HTERT RPE-1 (cell line): ENCODE data around the gene SIGMAR1.
"Not testable (repeated sequence)": the region's sequence is repeated elsewhere in the genome, so short reads cannot be mapped to it uniquely, and the experiment has no call there.

Experiments used
- in situ Hi-C: fragments of 300-500 bp; cut with MboI; formaldehyde crosslinking; loops from 4 replicates; pipeline ENCODE4 v1.14.3; 2020; ENCODE audit warnings: low sequenced_read_pairs

SIGMAR1 gene

DNA sequence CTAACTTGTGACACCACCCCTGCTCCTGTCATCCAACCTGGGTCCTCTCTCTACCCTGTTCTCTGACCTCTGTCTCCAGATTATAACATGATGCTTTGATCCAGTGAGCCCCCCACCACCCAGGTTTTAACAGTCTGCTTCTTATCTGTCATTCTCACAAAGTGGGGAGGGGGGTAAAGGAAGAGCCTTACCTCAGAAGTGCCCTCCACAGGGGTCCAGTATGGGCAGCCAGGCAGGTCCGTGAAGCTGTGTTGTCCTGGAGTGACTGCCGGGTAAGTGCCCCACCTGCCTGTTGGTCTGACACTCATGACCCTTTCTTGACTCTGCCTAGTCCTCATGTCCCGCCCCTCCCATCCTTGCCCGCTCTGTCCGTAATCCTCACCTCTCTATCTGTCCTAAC lies 17.8 kb upstream of the SIGMAR1 start:
- in situ Hi-C loops: no loop called here

DNA sequence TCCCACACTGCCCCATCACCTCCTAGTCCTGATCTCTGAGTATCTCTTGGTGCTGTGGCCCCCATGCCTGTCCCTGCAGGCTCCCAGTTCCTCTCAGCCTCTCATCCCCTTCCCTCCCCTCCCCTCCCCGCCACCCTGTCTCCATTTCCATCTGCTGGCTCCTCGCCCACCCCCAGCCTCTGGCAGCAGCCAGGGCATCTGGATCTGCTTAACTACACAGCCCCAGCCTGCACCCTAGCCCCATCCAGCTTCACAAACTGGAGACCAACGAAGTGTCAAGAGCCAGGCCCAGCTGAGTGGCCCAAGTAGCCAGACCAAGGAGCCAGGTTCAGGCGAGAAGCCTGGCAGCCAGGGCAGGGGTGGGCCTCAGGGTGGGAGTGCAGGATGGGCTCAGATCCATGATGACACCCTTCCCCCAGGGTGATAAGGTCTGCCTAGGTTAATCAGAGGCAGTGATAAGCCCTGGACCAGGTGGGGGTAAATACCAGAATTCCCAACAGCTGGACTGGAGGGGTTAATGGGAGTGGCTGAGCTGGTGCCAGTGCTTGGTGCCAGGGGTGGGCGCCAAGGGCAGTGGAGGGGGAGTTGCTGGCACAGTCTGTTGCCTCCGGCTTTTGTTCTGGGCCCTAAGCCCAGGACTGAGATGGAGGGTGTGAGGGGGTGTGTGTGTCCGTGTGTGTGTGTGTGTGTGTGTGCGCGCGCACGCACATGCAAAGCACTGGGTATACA lies 16.9 kb upstream of the SIGMAR1 start:
- in situ Hi-C loops: no loop called here

DNA sequence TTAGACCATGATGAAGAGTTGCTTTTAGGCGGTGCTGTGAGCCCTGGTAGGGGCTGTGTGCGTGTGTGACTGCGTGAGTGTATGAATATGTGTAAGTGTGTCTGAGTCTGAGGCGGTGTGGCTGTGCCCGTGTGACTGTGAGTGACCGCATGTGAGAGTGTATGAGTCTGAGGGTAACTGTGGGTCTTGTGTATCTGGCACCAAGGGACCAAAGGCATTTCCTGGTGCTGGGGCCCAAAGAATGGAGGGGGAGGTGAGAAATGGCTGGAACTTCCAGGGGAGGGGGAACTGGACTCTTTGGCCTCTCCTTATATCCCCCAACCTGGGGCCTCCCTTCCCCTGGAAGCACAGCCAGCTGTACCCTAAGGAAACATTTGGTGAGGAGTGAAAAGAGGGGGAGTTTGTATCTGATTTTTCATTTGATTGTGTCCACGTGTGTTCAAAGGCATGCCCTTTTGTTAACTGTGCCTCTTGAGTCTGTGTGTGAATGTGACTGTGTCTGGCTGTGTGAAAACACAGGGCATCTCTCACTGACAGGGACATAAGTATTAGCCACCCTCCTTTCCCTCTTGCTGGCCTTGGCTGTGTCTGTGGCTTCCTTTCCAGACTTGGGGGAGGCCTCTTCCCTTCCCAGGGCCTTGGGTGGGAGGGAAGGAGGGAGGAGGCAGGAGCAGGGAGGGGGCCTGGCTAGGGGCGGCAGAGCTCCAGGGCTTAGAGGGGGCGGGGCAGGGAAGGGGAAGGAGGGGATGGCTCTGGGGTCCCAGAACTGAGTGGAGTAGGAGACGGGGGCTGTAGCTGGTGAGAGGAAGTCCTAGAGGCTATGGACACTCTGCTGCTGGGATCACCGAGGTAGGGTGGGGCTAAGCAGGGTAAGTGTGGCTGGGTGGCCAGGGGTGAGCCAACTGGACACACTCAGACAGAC lies 15.8 kb upstream of the SIGMAR1 start:
- in situ Hi-C loops: no loop called here

DNA sequence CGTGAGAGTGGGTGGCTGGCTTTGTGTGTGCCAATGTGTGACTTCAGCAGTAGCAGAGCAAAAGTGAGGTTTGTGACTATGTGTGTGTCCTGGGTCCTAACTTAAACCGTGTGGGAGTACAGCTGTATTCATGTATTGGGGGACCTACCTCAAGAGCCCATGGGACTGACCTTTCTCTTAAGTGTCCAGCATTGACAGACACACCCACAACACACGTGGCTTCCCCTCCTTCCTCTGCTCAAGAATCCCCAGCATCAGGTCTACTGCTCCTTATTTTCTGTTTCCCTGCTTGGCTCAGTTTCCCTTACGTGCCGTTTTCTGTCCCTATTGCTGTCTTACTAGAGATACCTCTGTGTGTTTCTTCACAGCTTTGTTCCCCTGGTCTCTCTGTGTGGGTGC lies 15.0 kb upstream of the SIGMAR1 start:
- in situ Hi-C loops: no loop called here

DNA sequence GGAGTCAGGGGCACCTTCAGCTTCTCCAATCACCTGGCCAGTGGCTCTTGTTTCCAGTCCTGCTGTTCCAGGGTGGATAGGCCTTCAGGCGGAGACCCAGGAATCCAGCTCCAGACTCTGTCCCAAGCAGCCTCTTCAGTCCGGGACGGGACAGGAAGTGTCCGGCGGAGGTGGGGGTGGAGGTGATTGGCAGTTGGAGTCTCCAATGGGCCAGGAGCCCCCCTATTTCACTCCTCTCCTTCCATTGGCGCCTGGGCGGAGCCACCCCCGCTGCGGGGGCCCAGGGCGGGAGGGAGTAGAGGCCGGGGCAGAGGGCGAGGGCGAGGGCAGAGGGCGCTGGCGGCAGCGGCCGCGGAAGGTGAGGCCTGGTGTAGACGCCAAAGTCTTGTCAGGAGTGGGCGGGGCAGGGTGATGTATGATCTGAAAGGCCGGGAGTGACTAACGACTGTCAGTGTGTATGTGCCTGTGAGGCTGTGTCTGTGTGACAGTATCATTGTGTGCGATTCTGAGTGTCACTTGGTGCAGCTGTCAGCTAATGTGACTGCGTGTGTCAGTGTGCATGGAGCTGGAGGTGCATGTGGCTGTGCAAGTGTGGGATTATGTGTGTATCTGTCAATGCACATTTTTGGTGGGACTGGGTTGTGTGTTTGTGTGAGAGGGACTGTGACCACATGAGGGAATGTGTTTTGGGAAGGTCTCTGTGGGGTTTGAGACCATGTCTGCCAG lies 14.5 kb upstream of the SIGMAR1 start, which contains the start of gene IL11RA:
TSS of gene IL11RA (plus strand) at position 310 of the 726 bp plus-strand sequence. CDS start 3,033 bp downstream, outside the sequence.
- in situ Hi-C loops: no loop called here

DNA sequence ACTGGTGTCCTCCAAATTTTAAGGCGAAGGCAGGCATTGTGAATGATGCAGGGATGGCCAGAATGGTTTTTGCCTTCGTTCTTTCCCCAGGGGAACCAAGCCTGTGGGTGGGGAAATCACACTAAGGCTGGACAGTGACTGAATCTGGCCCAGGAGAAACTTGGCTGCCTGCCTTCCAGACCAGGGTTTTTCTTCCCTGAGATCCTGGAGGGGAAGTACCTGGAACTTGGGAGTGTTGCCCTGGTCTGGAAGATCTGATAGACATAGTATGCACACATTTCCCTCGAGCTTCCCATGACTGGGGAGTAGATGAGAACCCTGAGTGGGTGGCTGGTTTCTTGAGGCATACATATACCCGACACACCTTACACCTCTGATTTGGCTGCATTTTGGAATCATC lies 13.7 kb upstream of the SIGMAR1 start:
- in situ Hi-C loops: no loop called here

DNA sequence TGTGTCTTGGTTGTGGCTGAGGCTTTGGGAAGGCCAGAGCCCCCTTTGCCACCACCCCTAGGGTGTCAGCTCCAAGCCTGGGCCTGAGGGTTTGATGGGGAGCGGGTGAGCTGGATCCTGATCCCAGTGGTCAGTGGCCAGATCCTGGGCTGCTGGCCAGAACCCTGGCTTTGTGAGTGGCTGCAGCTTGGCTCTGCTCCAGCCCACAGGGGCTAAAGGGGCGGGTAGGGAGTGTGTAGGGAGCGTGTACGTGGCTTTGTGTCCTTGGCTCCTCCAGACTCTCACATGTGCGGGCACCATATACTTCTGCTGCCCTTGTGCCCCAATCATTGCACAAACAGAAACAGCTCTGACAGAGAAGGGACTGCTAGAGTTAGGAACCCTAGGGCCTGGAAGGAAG lies 13.2 kb upstream of the SIGMAR1 start:
- in situ Hi-C loops: no loop called here

DNA sequence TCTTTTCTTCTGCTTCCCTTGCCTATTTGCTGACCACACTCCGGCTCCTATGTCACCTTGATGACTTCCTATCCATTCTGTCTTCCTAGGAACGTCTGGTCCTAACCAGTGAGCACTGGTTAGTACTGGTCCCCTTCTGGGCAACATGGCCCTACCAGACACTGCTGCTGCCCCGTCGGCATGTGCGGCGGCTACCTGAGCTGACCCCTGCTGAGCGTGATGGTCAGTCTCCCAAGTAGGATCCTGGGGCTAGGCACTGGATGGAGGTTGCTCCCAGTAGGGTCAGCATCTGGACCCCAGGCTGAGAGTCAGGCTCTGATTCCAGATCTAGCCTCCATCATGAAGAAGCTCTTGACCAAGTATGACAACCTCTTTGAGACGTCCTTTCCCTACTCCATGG lies 11.1 kb upstream of the SIGMAR1 start:
- in situ Hi-C loops: no loop called here

DNA sequence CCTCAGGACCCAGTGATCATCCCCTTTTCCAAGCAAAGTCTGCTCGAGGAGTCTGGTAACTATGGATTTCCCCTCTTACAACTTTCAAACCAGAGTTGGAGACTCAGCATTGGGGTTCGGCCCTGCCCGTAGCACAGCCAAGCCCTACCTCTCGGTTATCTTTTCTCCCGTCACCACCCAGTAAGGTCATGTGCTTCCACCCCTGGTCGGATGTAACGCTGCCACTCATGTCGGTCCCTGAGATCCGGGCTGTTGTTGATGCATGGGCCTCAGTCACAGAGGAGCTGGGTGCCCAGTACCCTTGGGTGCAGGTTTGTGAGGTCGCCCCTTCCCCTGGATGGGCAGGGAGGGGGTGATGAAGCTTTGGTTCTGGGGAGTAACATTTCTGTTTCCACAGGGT lies 10.1 kb upstream of the SIGMAR1 start:
- in situ Hi-C loops: no loop called here

DNA sequence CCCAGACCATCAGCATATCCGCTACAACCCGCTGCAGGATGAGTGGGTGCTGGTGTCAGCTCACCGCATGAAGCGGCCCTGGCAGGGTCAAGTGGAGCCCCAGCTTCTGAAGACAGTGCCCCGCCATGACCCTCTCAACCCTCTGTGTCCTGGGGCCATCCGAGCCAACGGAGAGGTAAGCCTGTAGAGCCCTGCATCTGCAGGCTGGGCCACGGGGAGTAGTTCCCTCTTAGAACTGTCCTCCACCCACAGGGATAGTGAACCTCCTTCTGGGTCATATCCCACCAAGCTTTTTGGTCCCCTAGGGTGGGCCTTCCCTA lies 9.5 kb upstream of the SIGMAR1 start:
- in situ Hi-C loops: no loop called here

DNA sequence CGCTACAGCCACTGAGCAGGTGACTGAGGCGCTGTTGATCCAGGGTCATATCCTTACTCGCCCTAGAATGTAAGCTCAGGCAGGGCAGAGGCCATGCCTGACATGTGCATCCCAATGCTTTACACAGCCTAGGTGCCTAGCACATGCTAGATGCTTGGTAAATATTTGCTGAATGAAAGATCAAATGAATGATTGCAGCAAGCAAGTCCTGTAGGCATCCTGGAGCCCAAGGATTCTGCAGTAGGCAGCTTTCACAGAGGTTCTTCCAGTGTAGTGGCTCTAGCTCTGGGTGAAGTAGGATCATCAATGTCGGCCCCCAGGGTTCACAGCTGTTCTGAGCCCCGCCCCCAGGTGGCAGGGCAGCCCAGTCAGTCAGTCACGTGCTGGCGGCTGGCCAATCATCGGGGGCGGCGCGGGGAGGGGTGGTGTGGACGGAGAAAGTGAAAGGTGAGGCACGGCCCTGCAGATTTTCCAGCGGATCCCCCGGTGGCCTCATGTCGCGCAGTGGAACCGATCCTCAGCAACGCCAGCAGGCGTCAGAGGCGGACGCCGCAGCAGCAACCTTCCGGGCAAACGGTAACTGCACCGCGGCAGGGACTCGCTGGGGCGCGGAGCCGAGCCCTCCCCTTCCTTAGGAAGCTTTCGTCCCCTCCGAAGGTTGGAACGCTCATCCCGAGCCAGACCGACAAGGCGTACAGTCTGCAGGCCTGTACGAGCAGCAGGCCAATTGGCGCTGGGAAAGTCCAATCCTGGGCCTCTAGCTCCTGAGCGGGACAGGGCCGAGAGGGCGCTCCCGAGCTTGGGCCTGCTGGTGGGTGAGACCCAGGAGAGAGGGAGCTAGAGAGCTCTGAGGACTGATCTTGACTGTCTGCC lies 8.9 kb upstream of the SIGMAR1 start, which contains the start of gene GALT:
TSS of gene GALT (plus strand) at position 465 of the 873 bp plus-strand sequence. CDS start at position 495, 30 bp downstream.
- in situ Hi-C loops: no loop called here

DNA sequence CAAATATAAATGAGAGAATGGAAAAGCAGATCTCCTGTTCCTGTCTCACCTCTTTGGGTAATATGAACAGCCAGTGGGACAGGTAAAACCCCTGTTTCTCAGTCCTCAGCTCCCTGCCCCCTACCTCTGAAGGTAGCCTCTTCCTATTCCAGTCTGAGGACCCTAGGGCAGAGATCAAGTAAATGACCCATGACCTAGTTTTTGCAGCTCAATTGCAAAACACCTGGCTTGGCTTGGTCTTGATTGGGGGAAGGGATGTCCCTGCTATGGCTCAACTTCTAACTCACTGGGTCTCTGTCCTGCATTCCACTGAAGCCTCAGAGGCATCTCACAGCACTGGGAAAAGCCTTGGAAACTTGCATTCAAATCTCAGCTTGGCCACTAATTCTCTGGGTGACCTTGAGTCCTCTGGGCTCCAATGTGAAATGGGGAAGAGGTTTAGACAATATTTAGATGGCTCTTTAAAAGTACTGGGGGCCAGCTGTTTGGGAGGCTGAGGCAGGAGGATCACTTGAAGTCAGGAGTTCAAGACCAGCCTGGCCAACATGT lies 7.3 kb upstream of the SIGMAR1 start:
- in situ Hi-C loops: no loop called here

DNA sequence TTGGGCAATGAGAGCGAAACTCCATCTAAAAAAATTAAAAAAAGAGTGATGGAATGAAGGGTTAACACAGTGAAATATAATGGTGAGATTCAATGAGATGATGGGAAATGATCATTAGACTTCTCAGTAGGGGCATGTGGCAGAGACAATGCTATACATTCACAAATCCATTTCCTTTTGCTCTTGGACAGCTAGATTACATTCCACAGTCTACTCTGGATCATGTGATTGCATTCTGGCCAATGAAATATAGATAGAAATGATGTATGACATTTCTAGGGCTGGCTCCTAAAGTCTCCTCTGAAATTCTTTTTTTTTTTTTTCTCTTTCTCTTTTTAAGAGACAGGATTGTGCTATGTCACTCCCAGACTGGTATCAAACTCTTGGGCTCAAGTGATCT lies 5.1 kb upstream of the SIGMAR1 start:
- in situ Hi-C loops: no loop called here

DNA sequence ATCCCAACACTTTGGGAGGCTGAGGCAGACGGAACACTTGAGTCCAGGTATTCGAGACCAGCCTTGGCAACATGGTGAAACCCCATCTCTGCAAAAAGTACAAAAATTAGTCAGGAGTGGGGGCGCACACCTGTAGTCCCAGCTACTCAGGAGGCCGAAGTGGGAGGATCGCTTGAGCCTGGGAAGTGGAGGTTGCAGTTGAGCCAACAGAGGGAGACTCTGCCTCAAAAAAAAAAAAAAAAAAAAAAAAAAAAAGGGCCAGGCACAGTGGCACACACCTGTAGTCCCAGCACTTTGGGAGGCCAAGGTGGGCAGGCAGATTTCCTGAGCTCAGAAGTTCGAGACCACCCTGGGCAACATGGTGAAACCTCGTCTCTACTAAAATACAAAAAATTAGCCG lies 1.7 kb upstream of the SIGMAR1 start:
- in situ Hi-C loops: not testable (repeated sequence)

DNA sequence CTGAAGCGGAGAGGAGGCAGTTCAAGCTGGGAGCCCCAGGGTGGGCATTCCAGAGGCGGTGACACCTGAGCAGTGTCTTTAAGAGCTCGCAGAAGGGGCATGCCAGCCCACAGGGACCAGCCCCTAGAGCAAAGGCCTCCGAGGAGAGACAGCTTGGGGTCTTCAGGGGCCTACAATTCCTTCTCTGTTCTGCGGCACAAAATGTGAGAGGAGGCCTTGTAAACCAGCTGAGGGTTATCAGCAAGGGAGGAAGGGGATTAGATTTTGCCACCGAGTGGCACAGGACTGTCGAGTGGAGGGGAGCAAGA lies 505 bp upstream of the SIGMAR1 start:
- in situ Hi-C loops: no loop called here

DNA sequence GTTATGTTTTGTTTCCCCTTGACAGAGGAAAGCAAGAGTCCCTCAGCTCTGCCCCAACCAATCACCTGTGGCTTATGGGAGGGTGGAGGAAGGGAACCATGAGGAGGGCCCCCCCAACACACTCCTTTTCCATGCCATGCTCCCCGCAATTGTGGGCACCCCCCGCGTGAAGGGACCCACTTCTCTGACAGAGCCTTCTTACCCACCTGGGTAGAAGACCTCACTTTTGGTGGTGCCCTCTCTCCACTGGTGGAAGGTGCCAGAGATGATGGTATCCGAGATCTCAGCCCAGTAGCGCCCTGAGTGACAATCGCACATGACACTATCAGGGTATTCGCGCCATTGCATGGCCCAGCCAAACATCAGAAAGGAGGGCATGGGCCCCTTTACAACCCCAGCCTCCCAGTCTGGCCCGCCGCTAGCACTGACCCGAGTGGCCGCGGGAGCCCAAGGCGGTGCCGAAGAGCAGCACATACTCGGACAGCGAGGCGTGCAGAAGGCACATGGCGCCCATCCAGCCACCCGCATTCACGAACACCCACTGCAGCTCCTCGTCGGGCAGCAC lies 714 bp downstream of the SIGMAR1 start:
- in situ Hi-C loops: no loop called here

DNA sequence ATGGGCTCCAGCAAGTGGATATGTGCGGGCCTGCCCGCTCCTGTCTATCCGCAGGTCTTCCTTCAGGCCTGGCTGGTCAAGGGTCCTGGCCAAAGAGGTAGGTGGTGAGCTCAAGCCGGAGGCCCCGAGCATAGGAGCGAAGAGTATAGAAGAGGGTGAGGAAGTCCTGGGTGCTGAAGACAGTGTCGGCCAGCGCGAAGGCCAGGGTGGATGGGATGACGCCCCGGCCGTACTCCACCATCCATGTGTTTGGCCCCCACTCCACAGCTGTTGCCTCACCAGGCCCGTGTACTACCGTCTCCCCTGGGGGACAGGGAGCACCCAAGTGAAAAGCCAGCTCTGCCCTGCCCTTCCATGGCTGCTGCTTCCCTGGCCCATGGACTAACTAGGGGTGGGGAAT lies 2.0 kb downstream of the SIGMAR1 start:
- in situ Hi-C loops: no loop called here

DNA sequence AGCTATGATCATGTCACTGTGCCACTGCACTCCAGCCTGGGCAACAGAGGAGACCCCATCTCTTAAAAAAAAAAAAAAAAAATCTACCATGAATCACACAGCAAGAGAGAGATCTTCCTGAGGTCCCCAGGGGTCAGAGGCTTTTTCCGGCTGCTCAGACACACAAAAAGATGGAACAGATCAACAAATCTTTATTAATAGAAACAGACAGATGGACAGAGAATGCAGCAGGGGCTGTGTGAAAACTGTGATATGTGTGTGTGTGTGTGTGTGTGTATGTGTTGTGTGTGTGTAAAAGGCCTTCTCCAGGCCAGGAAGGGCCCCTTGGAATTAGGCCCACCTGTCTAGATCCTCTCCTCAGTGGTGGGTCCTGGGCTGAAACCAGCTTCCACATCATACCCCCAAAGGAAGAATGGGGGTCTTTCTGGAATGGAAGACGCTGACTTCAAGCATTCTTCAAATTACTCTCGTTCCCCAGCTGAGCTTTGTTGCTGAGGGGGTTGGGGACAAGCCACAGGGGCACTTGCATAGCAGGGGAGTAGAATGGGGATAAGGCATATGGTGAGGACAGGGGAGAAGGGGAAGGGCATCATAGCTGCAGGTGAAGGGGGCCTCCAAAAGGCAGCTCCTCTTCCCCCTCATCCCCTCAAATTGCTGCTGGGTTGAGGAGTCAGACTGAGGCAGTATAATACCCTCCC lies 2.9 kb downstream of the SIGMAR1 start:
- in situ Hi-C loops: no loop called here

DNA sequence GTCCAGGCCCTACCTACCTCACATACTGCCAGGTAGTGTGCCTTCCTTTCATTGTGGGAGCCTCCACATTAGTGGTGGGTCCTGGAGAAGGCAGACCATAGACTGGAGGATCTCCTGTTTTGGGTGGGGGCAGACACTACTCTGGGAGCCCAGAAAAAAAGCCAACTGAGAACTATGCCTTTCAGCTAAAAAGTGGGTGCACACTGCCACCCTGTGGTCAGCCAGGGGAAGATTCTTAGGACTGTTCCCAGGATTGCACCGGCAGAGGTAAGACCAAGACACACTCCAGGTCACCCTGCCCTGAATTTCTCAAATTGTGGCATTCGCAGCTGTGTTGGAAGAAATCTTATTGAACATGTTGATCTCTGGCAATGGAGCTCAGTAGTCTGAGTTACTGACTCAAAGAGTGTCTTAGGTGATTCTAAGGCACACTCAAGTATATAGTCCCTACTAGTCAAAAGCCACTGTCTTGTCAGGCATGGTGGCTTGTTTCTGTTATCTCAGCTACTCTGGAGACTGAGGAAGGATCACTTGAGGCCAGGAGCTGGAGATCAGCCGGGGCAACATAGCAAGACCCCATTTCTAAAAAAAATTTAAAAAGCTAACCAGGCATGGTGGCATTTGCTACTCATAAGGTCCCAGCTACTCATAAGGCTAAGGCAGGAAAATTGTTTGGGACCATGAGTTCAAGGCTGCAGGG lies 3.6 kb downstream of the SIGMAR1 start:
- in situ Hi-C loops: no loop called here
